Ectodermal cell (in vitro differentiated cells): Measurements from ENCODE around the gene PPP4R3B.
"Not testable (repeated sequence)": the region's sequence is repeated elsewhere in the genome, so short reads cannot be mapped to it uniquely, and the experiment has no call there.

Source experiments
- H3K27ac ChIP-seq: 2 replicates; pipeline ENCODE4 v1.7.0; 2013; ENCODE audit warnings: mild to moderate bottlenecking, low read depth, low read length; ENCODE audit not compliant: insufficient read depth, poor library complexity, severe bottlenecking
- H3K27me3 ChIP-seq: 2 replicates; pipeline ENCODE4 v1.7.0; 2013; ENCODE audit warnings: mild to moderate bottlenecking, low read length; ENCODE audit not compliant: insufficient read depth, control insufficient read depth, poor library complexity, severe bottlenecking
- H3K36me3 ChIP-seq: one replicate; pipeline ENCODE4 v1.7.0; 2013; ENCODE audit warnings: low read length; ENCODE audit not compliant: control insufficient read depth, insufficient read depth
- H3K4me1 ChIP-seq: one replicate; pipeline ENCODE4 v1.7.0; 2013; ENCODE audit warnings: low read length; ENCODE audit not compliant: control insufficient read depth, insufficient read depth
- H3K4me3 ChIP-seq: 2 replicates; pipeline ENCODE4 v1.7.0; 2013; ENCODE audit warnings: low read depth, low read length, control low read depth; ENCODE audit not compliant: insufficient read depth
- H3K9me3 ChIP-seq: 2 replicates; pipeline ENCODE4 v1.7.0; 2013; ENCODE audit warnings: mild to moderate bottlenecking, low read length, moderate library complexity; ENCODE audit not compliant: control insufficient read depth
- WGBS, 2 experiments: methylation state at CpG; one replicate each; pipeline ENCODE4 v1.1.7; 2013; ENCODE audit warnings: missing lambda C conversion rate in 2 of 2; 5-methylcytosine and 5-hydroxymethylcytosine counted together

PPP4R3B gene

GRCh38 chr2:55560855-55561254 lies 56.6 kb downstream of the PPP4R3B start:
- Histone ChIP-seq H3K4me1 (no peaks in the 10 kb centered on the region), H3K4me3 (no peak overlapping the region), H3K27me3 (no peaks in the 10 kb centered on the region), H3K36me3 (peaks cover 35% of the 10 kb centered on the region), H3K9me3 (no peaks in the 10 kb centered on the region), H3K27ac (no peak overlapping the region)
- 93 to 95% methylated on average over 3 of the region's 3 CpGs for WGBS, 2 experiments

GRCh38 chr2:55556809-55557208 lies 60.6 kb downstream of the PPP4R3B start:
- Histone ChIP-seq H3K27ac (no peak overlapping the region), H3K4me1 (no peaks in the 10 kb centered on the region), H3K27me3 (no peaks in the 10 kb centered on the region), H3K4me3 (no peak overlapping the region), H3K36me3 (peaks cover 20% of the 10 kb centered on the region), H3K9me3 (no peaks in the 10 kb centered on the region)
- 94 to 96% methylated on average over 9 of the region's 9 CpGs for WGBS, 2 experiments

DNA sequence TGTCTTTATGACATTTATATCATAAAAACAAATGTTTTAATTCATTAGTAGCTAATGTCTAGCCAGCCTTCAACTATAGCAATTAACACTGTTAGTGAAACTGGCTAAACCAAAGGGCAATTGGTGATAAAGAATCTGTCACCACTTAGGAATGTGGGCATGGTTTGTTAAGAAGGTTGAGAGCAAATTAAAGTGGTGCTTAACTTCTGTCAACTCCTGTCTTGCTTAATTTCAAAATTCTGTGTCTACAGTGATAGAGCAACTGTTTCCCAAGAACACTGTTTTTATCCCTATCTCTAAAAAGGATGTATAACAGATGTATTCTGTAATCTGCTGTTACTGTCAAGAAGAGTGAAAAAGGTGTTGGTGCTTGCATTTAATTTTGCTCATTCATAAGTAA lies 61.4 kb downstream of the PPP4R3B start:
- Histone ChIP-seq H3K4me3 (no peak overlapping the region), H3K27me3 (no peaks in the 10 kb centered on the region), H3K9me3 (no peaks in the 10 kb centered on the region), H3K27ac (no peak overlapping the region), H3K36me3 (peaks cover 12% of the 10 kb centered on the region), H3K4me1 (no peaks in the 10 kb centered on the region)

- H3K27ac ChIP-seq, result no peak overlapping the region
- H3K4me1 ChIP-seq, result no peaks in the 10 kb centered on the region
- H3K9me3 ChIP-seq, result no peaks in the 10 kb centered on the region
- H3K36me3 ChIP-seq, result peaks cover 7% of the 10 kb centered on the region
- 96% methylated on average over 2 to 3 of the region's 3 CpGs for WGBS, 2 experiments
- no peaks in the 10 kb centered on the region for H3K27me3 ChIP-seq
- no peak overlapping the region for H3K4me3 ChIP-seq
Measured at GRCh38 chr2:55553321-55553720, 64.1 kb downstream of the PPP4R3B start.

GRCh38 chr2:55550368-55551102 lies 66.9 kb downstream of the PPP4R3B start:
- Histone ChIP-seq H3K9me3 (no peaks in the 10 kb centered on the region), H3K27me3 (no peaks in the 10 kb centered on the region), H3K4me1 (no peaks in the 10 kb centered on the region), H3K36me3 (no peaks in the 10 kb centered on the region), H3K4me3 (no peak overlapping the region), H3K27ac (no peak overlapping the region)
- WGBS, 2 experiments, result 93 to 94% methylated on average over 4 of the region's 4 CpGs

GRCh38 chr2:55547679-55548078 lies 69.7 kb downstream of the PPP4R3B start:
- H3K36me3 ChIP-seq, H3K27me3 ChIP-seq, H3K27ac ChIP-seq, H3K4me1 ChIP-seq, H3K9me3 ChIP-seq, H3K4me3 ChIP-seq: not testable (repeated sequence)
- 95 to 96% methylated on average over 8 of the region's 8 CpGs for WGBS, 2 experiments

DNA sequence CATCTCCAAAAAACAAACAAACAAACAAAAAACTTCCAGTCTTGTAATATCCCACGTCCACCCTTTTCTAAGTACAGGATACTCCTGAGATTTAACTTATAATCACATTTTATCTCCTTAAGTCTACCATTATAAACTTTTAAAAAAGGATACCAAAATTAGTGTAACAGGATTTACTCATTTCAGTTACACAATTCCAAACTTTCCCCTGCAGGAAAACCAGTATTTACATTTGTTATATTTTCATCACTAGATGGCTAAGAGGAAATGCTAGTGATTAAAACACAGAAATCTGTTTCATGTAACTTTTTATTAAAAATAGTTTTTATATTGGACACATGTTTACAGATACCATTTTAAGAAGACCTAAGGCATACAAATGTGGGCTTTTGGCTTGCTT lies 70.4 kb downstream of the PPP4R3B start:
- 95 to 100% methylated on average over 1 of the region's 1 CpG for WGBS, 2 experiments

DNA sequence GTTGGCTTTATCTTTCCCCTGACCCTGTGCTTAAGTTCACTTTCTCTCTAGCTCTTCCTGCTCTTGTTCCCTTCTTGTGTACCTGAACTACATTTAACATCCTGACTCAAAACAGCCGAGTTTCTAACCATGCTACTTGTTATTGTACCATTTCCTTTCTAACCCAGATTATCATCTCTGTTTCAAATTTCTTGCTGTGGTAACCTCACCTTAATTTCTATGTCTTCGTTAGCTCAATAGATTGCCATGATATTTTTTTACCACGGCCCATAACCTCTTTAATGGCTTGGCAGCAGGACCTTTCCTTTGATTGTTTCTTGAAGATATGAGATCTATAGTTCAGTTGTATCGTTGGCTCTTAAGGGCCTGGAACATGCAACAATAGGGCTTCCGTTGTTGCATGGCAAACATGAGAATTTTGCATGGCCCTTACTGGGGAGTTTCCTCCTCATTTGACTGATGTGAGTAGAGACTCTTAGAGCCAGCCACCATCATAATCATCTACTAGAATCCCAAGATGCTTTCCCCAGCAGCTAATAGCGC lies 86.8 kb downstream of the PPP4R3B start:
- Histone ChIP-seq H3K9me3 (no peaks in the 10 kb centered on the region), H3K4me1 (no peaks in the 10 kb centered on the region), H3K27me3 (no peaks in the 10 kb centered on the region), H3K36me3 (peaks cover 8% of the 10 kb centered on the region), H3K27ac (no peak overlapping the region), H3K4me3 (no peak overlapping the region)
- 87 to 88% methylated on average over 5 to 6 of the region's 6 CpGs for WGBS, 2 experiments

More for the DNA sequence above, 70.4 kb downstream of the PPP4R3B start:
- no peaks in the 10 kb centered on the region for H3K36me3 ChIP-seq
- no peak overlapping the region for H3K4me3 ChIP-seq
- H3K27ac ChIP-seq, result no peak overlapping the region
- no peaks in the 10 kb centered on the region for H3K27me3 ChIP-seq
- no peaks in the 10 kb centered on the region for H3K9me3 ChIP-seq
- H3K4me1 ChIP-seq, result no peaks in the 10 kb centered on the region

DNA sequence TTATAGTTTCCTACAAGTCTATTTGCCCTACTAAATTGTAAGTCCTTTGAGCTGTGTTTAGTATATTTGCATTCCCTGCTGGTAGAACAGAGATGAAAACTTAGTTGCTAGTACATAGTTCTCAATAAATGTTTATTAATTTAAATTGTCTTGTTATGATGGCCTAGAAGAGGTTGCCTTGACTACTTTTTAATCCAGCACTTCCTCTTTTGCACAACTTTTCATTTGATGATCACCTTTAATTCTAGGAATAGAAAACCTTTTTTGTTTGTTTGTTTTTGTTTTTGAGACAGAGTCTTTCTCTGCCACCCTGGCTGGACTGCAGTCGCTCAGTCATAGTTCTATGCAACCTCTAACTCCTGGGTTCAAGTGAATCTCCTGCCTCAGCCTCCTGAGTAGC lies 91.2 kb downstream of the PPP4R3B start:
- peaks cover 20% of the 10 kb centered on the region for H3K36me3 ChIP-seq
- H3K4me1 ChIP-seq, result no peaks in the 10 kb centered on the region
- WGBS, 2 experiments, result 90 to 100% methylated on average over 1 of the region's 1 CpG
- H3K27ac ChIP-seq, result no peak overlapping the region
- H3K4me3 ChIP-seq, result no peak overlapping the region
- H3K9me3 ChIP-seq, result no peaks in the 10 kb centered on the region
- H3K27me3 ChIP-seq, result no peaks in the 10 kb centered on the region

DNA sequence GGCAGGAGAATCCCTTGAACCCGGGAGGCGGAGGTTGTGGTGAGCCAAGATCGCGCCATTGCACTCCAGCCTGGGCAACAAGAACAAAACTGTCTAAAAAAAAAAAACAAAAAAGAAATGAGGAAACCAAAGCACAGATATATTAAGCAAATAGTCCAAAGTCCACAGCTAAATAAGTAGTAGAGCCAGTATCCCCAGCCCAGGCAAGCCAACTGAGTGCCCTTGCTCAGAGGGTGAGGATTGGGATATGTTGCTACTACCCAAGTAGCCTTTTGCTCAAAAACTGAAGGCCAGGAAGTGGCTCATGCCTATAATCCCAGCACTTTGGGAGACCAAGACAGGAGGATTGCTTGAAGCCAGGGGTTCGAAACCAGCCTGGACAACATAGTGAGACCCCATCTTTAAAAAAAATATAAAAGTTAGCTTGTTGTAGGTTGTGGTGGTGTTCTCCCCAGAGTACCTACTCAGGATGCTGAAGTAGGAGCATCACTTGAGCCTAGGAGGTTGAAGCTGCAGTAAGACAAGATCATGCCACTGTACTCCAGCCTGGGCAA lies 92.5 kb downstream of the PPP4R3B start:
- H3K4me3 ChIP-seq, result no peak overlapping the region
- no peak overlapping the region for H3K27ac ChIP-seq
- H3K27me3 ChIP-seq, result no peaks in the 10 kb centered on the region
- peaks cover 4% of the 10 kb centered on the region for H3K4me1 ChIP-seq
- no peaks in the 10 kb centered on the region for H3K9me3 ChIP-seq
- WGBS, 2 experiments, result 95 to 97% methylated on average over 5 of the region's 5 CpGs
- H3K36me3 ChIP-seq, result peaks cover 20% of the 10 kb centered on the region
